Immature natural killer cell (primary cell): ENCODE measurements around the gene LDHD. TPM values are rescaled to one million over a fixed set of nuclear protein-coding genes. Genes with fewer than 3 reads are reported as not detected.

Experiments
- DNase-seq, 3 donors: peaks; one replicate each; pipeline ENCODE4 v3.0.0; 2022; ENCODE audit warnings: mixed read lengths in 1 of 3
- H3K27ac Mint-ChIP-seq, 6 donors: one replicate each; pipeline ENCODE4 v1.8.0; 2020; ENCODE audit warnings: mixed read lengths in 6 of 6, mild to moderate bottlenecking in 5 of 6, inconsistent platforms in 4 of 6, moderate library complexity in 3 of 6
- H3K27me3 Mint-ChIP-seq, 3 donors: one replicate each; pipeline ENCODE4 v1.8.0; 2020 to 2021; ENCODE audit warnings: low read depth in 3 of 3, mild to moderate bottlenecking in 3 of 3, mixed read lengths in 3 of 3, moderate library complexity in 3 of 3, inconsistent platforms in 1 of 3
- H3K36me3 Mint-ChIP-seq, 3 donors: one replicate each; pipeline ENCODE4 v1.8.0; 2020; ENCODE audit warnings: mixed read lengths in 3 of 3, inconsistent platforms in 2 of 3, mild to moderate bottlenecking in 2 of 3
- H3K4me1 Mint-ChIP-seq, 2 donors: one replicate each; pipeline ENCODE4 v1.8.0; 2020; ENCODE audit warnings: inconsistent platforms in 2 of 2, mild to moderate bottlenecking in 2 of 2, mixed read lengths in 2 of 2, moderate library complexity in 1 of 2
- H3K4me3 Mint-ChIP-seq, 5 donors: one replicate each; pipeline ENCODE4 v1.8.0; 2020; ENCODE audit warnings: mild to moderate bottlenecking in 5 of 5, mixed read lengths in 5 of 5, inconsistent platforms in 3 of 5, moderate library complexity in 3 of 5
- H3K9me3 Mint-ChIP-seq, 6 donors: one replicate each; pipeline ENCODE4 v1.8.0; 2020; ENCODE audit warnings: mild to moderate bottlenecking in 6 of 6, mixed read lengths in 6 of 6, inconsistent platforms in 4 of 6, moderate library complexity in 3 of 6
- polyA plus RNA-seq, 3 donors: library from polyadenylated mRNA; unstranded; fragments of 300-500 nt; fragmentation: Illumina TruSeq; gene quantifications; one replicate each; pipeline ENCODE4 v1.2.3, GENCODE V29; 2021

LDHD gene
- polyA plus RNA-seq, 3 donors from 2014 or later: 0.10 to 0.16 TPM; not detected in 1

DNA sequence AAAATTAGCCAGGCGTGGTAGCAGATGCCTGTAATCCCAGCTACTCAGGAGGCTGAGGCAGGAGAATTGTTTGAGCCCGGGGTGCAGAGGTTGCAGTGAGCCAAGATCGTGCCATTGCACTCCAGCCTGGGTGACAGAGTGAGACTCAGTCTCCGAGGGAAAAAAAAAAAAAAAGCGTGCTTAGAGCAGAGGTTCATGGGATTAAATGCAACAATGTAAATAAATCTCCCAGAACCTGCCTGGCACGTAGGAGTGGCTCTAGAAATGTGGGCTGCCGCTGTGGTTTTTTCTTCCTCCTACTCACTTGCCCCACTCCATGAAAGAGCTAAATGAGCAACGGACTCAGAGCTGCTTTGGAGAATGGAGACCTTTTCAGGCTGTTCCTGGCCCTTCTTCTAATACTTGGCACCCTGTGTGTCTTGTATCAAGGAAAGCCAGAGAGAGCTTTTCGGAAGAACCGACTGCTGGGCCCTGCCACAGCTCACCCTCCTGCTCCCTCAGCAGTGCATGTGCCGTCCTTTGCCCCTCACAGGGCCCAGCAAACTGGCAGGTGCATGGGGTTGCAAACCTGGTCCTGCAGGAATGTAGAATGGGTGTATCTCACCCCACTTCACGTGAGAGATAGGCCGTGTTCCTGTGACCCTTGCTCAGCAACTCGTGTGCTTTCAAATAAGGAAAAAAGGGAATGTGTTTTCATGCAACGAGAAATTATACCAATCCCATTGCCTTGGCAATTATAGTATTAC lies 52.0 kb downstream of the LDHD start:
- H3K4me3 Mint-ChIP-seq: peak overlapping the region; percentile 89 to 96 (median 93)
- H3K9me3 Mint-ChIP-seq: no peaks in the 10 kb centered on the region
- H3K36me3 Mint-ChIP-seq: peaks cover 0 to 2% (median 0%) of the 10 kb centered on the region in 3 donors
- peak overlapping the region; percentile 86 to 96 (median 90) for H3K27ac Mint-ChIP-seq
- DNase-seq: peak in 1 of 3 donors; percentile 6
- peaks cover 29 to 48% of the 10 kb centered on the region in 2 donors for H3K4me1 Mint-ChIP-seq
- H3K27me3 Mint-ChIP-seq: peaks cover 2 to 12% (median 5%) of the 10 kb centered on the region in 3 donors

DNA sequence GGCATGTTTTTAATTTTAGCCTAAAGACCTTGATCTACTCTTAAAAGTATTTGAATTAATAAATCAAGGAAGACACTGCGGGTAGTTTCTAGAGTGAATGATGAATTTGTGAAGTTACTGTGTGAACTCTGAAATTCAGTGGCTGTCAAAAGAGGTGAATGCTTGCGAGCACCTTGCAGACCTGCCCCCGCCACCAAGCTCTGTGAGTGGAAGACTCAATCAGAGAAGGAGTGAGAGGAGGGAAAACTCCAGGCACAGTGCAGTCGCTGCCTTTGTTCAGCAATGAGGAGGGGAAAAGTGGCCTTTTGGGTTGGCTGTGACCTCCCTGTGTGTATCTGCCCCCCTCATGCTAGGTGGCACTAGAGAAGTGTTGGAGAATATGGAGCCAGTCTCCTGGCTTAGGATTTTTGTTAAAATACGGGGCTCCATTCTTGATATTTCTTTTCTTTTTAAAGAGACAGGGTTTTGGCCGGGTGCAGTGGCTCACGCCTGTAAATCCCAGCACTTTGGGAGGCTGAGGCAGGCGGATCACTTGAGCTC lies 53.0 kb downstream of the LDHD start:
- peaks cover 2 to 12% (median 5%) of the 10 kb centered on the region in 3 donors for H3K27me3 Mint-ChIP-seq
- H3K4me3 Mint-ChIP-seq: peak overlapping the region in 3 of 5 donors; percentile 26 to 42 (median 42)
- H3K36me3 Mint-ChIP-seq: peaks cover 0 to 3% (median 0%) of the 10 kb centered on the region in 3 donors
- H3K9me3 Mint-ChIP-seq: no peaks in the 10 kb centered on the region
- DNase-seq: no peak
- peaks cover 29 to 48% of the 10 kb centered on the region in 2 donors for H3K4me1 Mint-ChIP-seq
- H3K27ac Mint-ChIP-seq: peak overlapping the region in 1 of 6 donors; percentile 70

DNA sequence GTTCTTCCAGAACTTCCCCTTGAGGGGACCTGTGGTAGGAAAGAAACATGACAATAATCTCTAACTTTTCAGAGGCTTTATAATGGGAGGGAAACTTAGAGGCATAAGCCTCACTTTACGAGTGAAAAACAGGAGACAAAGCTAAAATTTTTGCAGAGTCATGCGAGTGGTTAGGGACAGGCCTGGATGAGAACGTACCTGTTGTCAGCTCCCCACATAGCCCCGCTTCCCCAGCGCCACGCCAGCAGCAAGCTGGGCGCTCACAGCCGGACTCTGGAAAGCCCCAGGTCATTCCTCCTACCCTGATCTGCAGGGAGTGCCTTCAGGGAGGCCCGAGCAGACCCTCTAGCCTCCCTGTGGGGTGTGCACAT lies 53.6 kb downstream of the LDHD start:
- DNase-seq: no peak
- H3K27ac Mint-ChIP-seq: peak overlapping the region in 1 of 6 donors; percentile 34
- peaks cover 2 to 12% (median 2%) of the 10 kb centered on the region in 3 donors for H3K27me3 Mint-ChIP-seq
- peak overlapping the region in 2 of 5 donors; percentile 52 to 64 for H3K4me3 Mint-ChIP-seq
- H3K4me1 Mint-ChIP-seq: peaks cover 29 to 48% of the 10 kb centered on the region in 2 donors
- peaks cover 0 to 3% (median 0%) of the 10 kb centered on the region in 3 donors for H3K36me3 Mint-ChIP-seq
- H3K9me3 Mint-ChIP-seq: no peaks in the 10 kb centered on the region

DNA sequence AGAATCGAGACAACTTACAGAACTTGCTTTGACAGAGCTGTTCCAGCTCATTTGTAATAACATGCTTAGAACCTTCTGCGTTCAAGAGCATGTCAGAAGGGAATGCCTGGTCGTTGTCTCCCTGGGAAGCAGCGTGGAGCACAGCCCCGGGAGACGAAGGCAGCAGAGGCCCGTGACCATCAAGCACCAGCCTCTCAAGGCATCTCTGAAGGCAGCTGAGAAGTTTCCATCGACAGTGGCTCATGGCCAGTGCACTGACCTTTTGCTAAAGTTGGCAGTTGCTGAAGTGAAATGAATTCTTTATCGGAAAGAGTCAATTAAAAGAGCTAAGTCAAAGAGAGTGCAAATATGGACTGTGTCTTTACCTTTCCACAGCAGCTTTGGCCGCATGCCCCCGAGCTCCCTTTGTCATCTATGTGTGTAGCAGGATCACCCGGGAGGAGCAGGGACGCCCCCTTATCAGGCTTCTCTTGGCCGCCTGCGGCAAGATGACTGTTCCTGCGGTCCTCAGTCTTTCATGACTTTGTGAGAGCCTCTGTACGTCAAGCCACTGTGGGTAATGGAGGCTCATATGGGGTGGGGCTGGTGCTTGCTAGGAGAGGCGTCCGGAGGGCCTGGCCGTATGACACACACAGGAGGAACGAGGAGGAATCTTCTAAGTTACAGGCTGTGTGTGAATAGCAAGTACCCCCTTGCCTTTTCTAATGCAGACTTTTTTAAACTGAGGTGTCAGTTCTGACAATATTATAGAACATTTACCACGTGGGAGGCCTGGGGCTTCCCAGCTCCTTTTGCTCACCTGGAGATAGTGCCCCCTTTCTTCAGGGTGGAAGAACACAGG lies 54.2 kb downstream of the LDHD start:
- Mint-ChIP-seq H3K9me3 (no peaks in the 10 kb centered on the region), H3K4me1 (peaks cover 29 to 43% of the 10 kb centered on the region in 2 donors), H3K4me3 (peak overlapping the region in 2 of 5 donors; percentile 52 to 64), H3K36me3 (peaks cover 0 to 3% (median 0%) of the 10 kb centered on the region in 3 donors), H3K27me3 (peaks cover 2 to 12% (median 2%) of the 10 kb centered on the region in 3 donors), H3K27ac (peak overlapping the region in 1 of 6 donors; percentile 34)
- no peak for DNase-seq

Other genes with a start within 250 kb of the LDHD start
- 10 to 100 TPM in 1 of 3 donors, 1 to 10 TPM in 2; 3.1 to 10.2 (median 6.5) TPM for gene WDR59, start 131.7 kb downstream of the LDHD start, polyA plus RNA-seq
- gene ZNRF1, start 117.8 kb downstream of the LDHD start, polyA plus RNA-seq: 1 to 10 TPM in 1 of 3 donors, under 1 TPM in 2; 0.21 to 1.3 (median 0.68) TPM
- gene ZFP1, start 31.7 kb upstream of the LDHD start, polyA plus RNA-seq: 10 to 100 TPM in 2 of 3 donors, 1 to 10 TPM in 1; 5.6 to 23.0 (median 15.5) TPM
- not detected for gene CTRB2, start 90.4 kb upstream of the LDHD start, polyA plus RNA-seq
- gene CTRB1, start 102.2 kb upstream of the LDHD start, polyA plus RNA-seq: not detected
- gene BCAR1, start 134.8 kb upstream of the LDHD start, polyA plus RNA-seq: not detected